ENCODE measurements around the gene HFM1. TPM values are rescaled to one million over a fixed set of nuclear protein-coding genes. Genes with fewer than 3 reads are reported as not detected.
"Not testable (repeated sequence)": the region's sequence is repeated elsewhere in the genome, so short reads cannot be mapped to it uniquely, and the experiment has no call there.

The HFM1 gene
- total and polyA plus RNA-seq, 2 donors (not counting 3 experiments of a cell fraction or from before 2014, with no cell fraction given): 0.11 TPM; not detected in 1

DNA sequence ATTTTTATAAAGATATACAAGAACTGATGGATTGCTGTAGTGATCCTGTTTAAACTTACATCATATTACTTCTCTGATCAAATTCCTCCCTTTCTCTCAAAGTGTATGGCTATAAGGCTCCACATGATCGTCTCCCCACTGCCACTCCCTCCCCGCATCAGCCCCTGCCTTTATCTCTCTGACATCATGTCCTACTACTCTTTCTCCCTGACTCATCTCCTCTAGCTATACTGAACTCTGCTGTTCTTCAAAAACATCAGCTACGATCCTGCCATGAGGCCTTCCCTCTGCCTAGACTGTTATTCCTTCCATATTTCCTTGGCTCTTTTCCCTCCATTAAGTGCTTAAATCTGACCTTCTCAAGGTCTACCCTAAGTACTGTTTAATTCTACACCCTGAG is 22.8 kb downstream of the HFM1 start:
- CTCF ChIA-PET: no interaction called here
- Histone ChIP-seq H3K36me3 (ENCODE audit: control insufficient read depth in 2 of 2, extremely low read depth in 1 of 2, insufficient read depth in 2 of 2, low read length in 2 of 2) (no peaks in the 10 kb centered on the region), H3K27ac (ENCODE audit: insufficient read depth, low read depth, low read length) (no peak overlapping the region), H3K9me3 (replicated peaks; ENCODE audit: control insufficient read depth, insufficient read depth, low read length) (no peaks in the 10 kb centered on the region), H4K20me1 (replicated peaks; ENCODE audit: control insufficient read depth, extremely low read depth, insufficient read depth, low read length) (no peaks in the 10 kb centered on the region), H3K4me3 (replicated peaks in 1 of 3; ENCODE audit: insufficient read depth in 1 of 3, low read depth in 1 of 3, low read length in 3 of 3) (no peak overlapping the region), H3K9me1 (replicated peaks; ENCODE audit: control insufficient read depth, extremely low read depth, insufficient read depth, low read length) (no peaks in the 10 kb centered on the region), H3K79me2 (ENCODE audit: control insufficient read depth, insufficient read depth, low read length) (no peaks in the 10 kb centered on the region), H2AFZ (ENCODE audit: low read depth, low read length) (no peak overlapping the region), H3K4me1 (ENCODE audit: control insufficient read depth, extremely low read depth, insufficient read depth, low read length) (no peaks in the 10 kb centered on the region), H3K27me3 (ENCODE audit: control insufficient read depth in 2 of 2, insufficient read depth in 2 of 2, low read length in 2 of 2) (no peaks in the 10 kb centered on the region), H3K4me2 (ENCODE audit: insufficient read depth, low read length) (no peak overlapping the region), H3K9ac (replicated peaks; ENCODE audit: extremely low read depth, insufficient read depth, low read length) (no peak overlapping the region)
- BruUV-seq (replicated peaks): no TSS peak
- TF ChIP-seq FOS (IDR thresholded peaks at IDR 0.05; ENCODE audit: borderline replicate concordance, insufficient read depth, low read length) (no peak), POLR2AphosphoS5 (IDR thresholded peaks at IDR 0.05; ENCODE audit: insufficient read depth, low read depth, low read length) (no peak)
- no peak for DNase-seq (ENCODE audit: low read depth, low spot score)
- POLR2A ChIA-PET: no interaction called here
- dilution Hi-C loops (cut with MboI; ENCODE audit: extremely low pct_ligation_motif_present, low sequenced_read_pairs): no loop called here
- intact Hi-C loops (cut with micrococcal nuclease): no loop called here
- FAIRE-seq: no peak

DNA sequence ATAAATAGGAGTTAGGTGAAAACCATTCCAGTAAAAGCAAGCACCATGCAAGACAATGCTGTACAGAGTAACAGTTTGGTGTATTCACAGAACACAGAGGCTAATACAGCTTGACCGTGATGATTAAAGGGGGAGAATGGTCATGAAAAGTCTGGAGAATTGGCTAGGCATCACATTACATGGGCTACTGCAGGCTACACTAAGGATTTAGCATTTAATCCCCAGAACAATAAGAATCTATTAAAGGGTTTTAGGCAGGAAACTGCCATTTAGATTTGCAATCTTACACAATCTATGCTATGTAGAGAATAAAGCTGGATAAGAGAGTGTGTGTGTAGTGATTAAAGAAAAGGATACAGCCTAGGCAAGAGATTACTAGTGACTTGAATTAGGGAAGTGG is 30.6 kb downstream of the HFM1 start:
- Histone ChIP-seq H3K4me2 (ENCODE audit: insufficient read depth, low read length) (no peak overlapping the region), H3K4me3 (replicated peaks in 1 of 3; ENCODE audit: insufficient read depth in 1 of 3, low read depth in 1 of 3, low read length in 3 of 3) (no peak overlapping the region), H3K9ac (replicated peaks; ENCODE audit: extremely low read depth, insufficient read depth, low read length) (no peak overlapping the region), H3K9me3 (replicated peaks; ENCODE audit: control insufficient read depth, insufficient read depth, low read length) (no peaks in the 10 kb centered on the region), H4K20me1 (replicated peaks; ENCODE audit: control insufficient read depth, extremely low read depth, insufficient read depth, low read length) (no peaks in the 10 kb centered on the region), H3K27me3 (ENCODE audit: control insufficient read depth in 2 of 2, insufficient read depth in 2 of 2, low read length in 2 of 2) (no peaks in the 10 kb centered on the region), H3K79me2 (ENCODE audit: control insufficient read depth, insufficient read depth, low read length) (no peaks in the 10 kb centered on the region), H3K4me1 (ENCODE audit: control insufficient read depth, extremely low read depth, insufficient read depth, low read length) (no peaks in the 10 kb centered on the region), H2AFZ (ENCODE audit: low read depth, low read length) (no peak overlapping the region), H3K36me3 (ENCODE audit: control insufficient read depth in 2 of 2, extremely low read depth in 1 of 2, insufficient read depth in 2 of 2, low read length in 2 of 2) (no peaks in the 10 kb centered on the region), H3K9me1 (replicated peaks; ENCODE audit: control insufficient read depth, extremely low read depth, insufficient read depth, low read length) (no peaks in the 10 kb centered on the region), H3K27ac (ENCODE audit: insufficient read depth, low read depth, low read length) (no peak overlapping the region)
- FAIRE-seq (no peak), DNase-seq (ENCODE audit: low read depth, low spot score) (no peak)
- ChIA-PET CTCF (no interaction called here), POLR2A (no interaction called here)
- dilution Hi-C loops (cut with MboI; ENCODE audit: extremely low pct_ligation_motif_present, low sequenced_read_pairs) (no loop called here), intact Hi-C loops (cut with micrococcal nuclease) (no loop called here)
- BruUV-seq (replicated peaks): no TSS peak
- no peak for TF ChIP-seq MYC (IDR thresholded peaks at IDR 0.05; ENCODE audit: low read depth, low read length)
- no peak for TF ChIP-seq JUN (IDR thresholded peaks at IDR 0.05; ENCODE audit: borderline replicate concordance, insufficient read depth, insufficient read length, low read depth)
- TF ChIP-seq GATA2 (IDR thresholded peaks at IDR 0.05; ENCODE audit: insufficient read depth, insufficient read length, low read depth, low read length): no peak
- TF ChIP-seq, protein P1, sequence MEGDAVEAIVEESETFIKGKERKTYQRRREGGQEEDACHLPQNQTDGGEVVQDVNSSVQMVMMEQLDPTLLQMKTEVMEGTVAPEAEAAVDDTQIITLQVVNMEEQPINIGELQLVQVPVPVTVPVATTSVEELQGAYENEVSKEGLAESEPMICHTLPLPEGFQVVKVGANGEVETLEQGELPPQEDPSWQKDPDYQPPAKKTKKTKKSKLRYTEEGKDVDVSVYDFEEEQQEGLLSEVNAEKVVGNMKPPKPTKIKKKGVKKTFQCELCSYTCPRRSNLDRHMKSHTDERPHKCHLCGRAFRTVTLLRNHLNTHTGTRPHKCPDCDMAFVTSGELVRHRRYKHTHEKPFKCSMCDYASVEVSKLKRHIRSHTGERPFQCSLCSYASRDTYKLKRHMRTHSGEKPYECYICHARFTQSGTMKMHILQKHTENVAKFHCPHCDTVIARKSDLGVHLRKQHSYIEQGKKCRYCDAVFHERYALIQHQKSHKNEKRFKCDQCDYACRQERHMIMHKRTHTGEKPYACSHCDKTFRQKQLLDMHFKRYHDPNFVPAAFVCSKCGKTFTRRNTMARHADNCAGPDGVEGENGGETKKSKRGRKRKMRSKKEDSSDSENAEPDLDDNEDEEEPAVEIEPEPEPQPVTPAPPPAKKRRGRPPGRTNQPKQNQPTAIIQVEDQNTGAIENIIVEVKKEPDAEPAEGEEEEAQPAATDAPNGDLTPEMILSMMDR (IDR thresholded peaks at IDR 0.05; ENCODE audit: extremely low read depth in 1 of 2, insufficient read depth in 1 of 2, low read depth in 1 of 2, low read length in 2 of 2): no peak
- no peak for TF ChIP-seq FOS (IDR thresholded peaks at IDR 0.05; ENCODE audit: borderline replicate concordance, insufficient read depth, low read length)
- TF ChIP-seq, protein P2, sequence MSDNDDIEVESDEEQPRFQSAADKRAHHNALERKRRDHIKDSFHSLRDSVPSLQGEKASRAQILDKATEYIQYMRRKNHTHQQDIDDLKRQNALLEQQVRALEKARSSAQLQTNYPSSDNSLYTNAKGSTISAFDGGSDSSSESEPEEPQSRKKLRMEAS (IDR thresholded peaks at IDR 0.05; ENCODE audit: insufficient read depth, insufficient read length): no peak
- no peak for TF ChIP-seq POLR2AphosphoS5 (IDR thresholded peaks at IDR 0.05; ENCODE audit: insufficient read depth, low read depth, low read length)
- TF ChIP-seq EZH2 (IDR thresholded peaks at IDR 0.05; ENCODE audit: borderline replicate concordance, low read depth, low read length, severe bottlenecking): no peak
- TF ChIP-seq POLR2A (IDR thresholded peaks at IDR 0.05; ENCODE audit: low read depth, low read length): no peak

DNA sequence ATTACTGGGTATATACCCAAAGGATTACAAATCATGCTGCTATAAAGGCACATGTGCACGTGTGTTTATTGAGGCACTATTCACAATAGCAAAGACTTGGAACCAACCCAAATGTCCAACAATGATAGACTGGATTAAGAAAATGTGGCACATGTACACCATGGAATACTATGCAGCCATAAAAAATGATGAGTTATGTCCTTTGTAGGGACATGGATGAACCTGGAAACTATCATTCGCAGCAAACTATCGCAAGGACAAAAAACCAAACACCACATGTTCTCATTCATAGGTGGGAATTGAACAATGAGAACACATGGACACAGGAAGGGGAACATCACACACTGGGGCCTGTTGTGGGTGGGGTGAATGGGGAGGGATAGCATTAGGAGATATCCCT is 32.4 kb downstream of the HFM1 start:
- H3K4me2 ChIP-seq (ENCODE audit: insufficient read depth, low read length); dilution Hi-C loops (cut with MboI; ENCODE audit: extremely low pct_ligation_motif_present, low sequenced_read_pairs); H3K4me3 ChIP-seq (replicated peaks in 1 of 3; ENCODE audit: insufficient read depth in 1 of 3, low read depth in 1 of 3, low read length in 3 of 3); H3K9ac ChIP-seq (replicated peaks; ENCODE audit: extremely low read depth, insufficient read depth, low read length); H2AFZ ChIP-seq (ENCODE audit: low read depth, low read length); H3K4me1 ChIP-seq (ENCODE audit: control insufficient read depth, extremely low read depth, insufficient read depth, low read length); CTCF ChIA-PET; POLR2A ChIA-PET; intact Hi-C loops (cut with micrococcal nuclease); H3K79me2 ChIP-seq (ENCODE audit: control insufficient read depth, insufficient read depth, low read length); H3K27ac ChIP-seq (ENCODE audit: insufficient read depth, low read depth, low read length); BruUV-seq (replicated peaks); H3K9me1 ChIP-seq (replicated peaks; ENCODE audit: control insufficient read depth, extremely low read depth, insufficient read depth, low read length); FAIRE-seq; H3K9me3 ChIP-seq (replicated peaks; ENCODE audit: control insufficient read depth, insufficient read depth, low read length); H4K20me1 ChIP-seq (replicated peaks; ENCODE audit: control insufficient read depth, extremely low read depth, insufficient read depth, low read length); H3K27me3 ChIP-seq (ENCODE audit: control insufficient read depth in 2 of 2, insufficient read depth in 2 of 2, low read length in 2 of 2); H3K36me3 ChIP-seq (ENCODE audit: control insufficient read depth in 2 of 2, extremely low read depth in 1 of 2, insufficient read depth in 2 of 2, low read length in 2 of 2); DNase-seq (ENCODE audit: low read depth, low spot score): not testable (repeated sequence)
